GM18507 (cell line): Measurements from ENCODE around the gene DIO3.

Source experiments
- DNase-seq: peaks from one replicate; pipeline ENCODE4 v3.0.0; 2011; ENCODE audit warnings: low read depth; ENCODE audit not compliant: insufficient read length; ENCODE audit errors: extremely low spot score
- FAIRE-seq: peaks from 2 replicates; lab custom pipeline; 2011; peaks lifted over from hg19 to GRCh38; lab: Jason Lieb, UNC

The DIO3 gene

GRCh38 chr14:101575581-101575980, 14.3 kb downstream of the DIO3 start:
- DNase-seq = no peak
- FAIRE-seq = no peak

GRCh38 chr14:101577221-101577909, 16.1 kb downstream of the DIO3 start:
- DNase-seq = no peak
- FAIRE-seq = no peak

GRCh38 chr14:101578489-101578888, 17.2 kb downstream of the DIO3 start:
- FAIRE-seq = no peak
- no peak for DNase-seq

GRCh38 chr14:101579372-101580080, 18.2 kb downstream of the DIO3 start:
- FAIRE-seq (no peak), DNase-seq (no peak)

- DNase-seq = no peak
- no peak for FAIRE-seq
These were observed 20.5 kb downstream of the DIO3 start for GRCh38 chr14:101581806-101582205.

GRCh38 chr14:101582294-101582693, 21.0 kb downstream of the DIO3 start:
- FAIRE-seq = no peak

GRCh38 chr14:101583006-101583714, 21.9 kb downstream of the DIO3 start:
- FAIRE-seq (no peak), DNase-seq (no peak)

More at GRCh38 chr14:101582294-101582693, 21.0 kb downstream of the DIO3 start:
- DNase-seq = no peak

GRCh38 chr14:101583715-101584054, 22.4 kb downstream of the DIO3 start:
- FAIRE-seq (no peak), DNase-seq (no peak)

- DNase-seq (no peak), FAIRE-seq (no peak)
These were observed 23.0 kb downstream of the DIO3 start for GRCh38 chr14:101584055-101584859.

GRCh38 chr14:101585211-101585610, 23.9 kb downstream of the DIO3 start:
- DNase-seq (no peak), FAIRE-seq (no peak)

GRCh38 chr14:101586531-101587430, 25.5 kb downstream of the DIO3 start:
- FAIRE-seq (no peak), DNase-seq (no peak)

GRCh38 chr14:101587441-101587911, 26.2 kb downstream of the DIO3 start:
- FAIRE-seq = no peak

GRCh38 chr14:101588286-101588975, 27.1 kb downstream of the DIO3 start:
- DNase-seq (no peak), FAIRE-seq (no peak)

More at GRCh38 chr14:101587441-101587911, 26.2 kb downstream of the DIO3 start:
- no peak for DNase-seq

- no peak for FAIRE-seq
- DNase-seq = no peak
These were observed 27.7 kb downstream of the DIO3 start for GRCh38 chr14:101588990-101589389.

- FAIRE-seq (no peak), DNase-seq (no peak)
These were observed 28.3 kb downstream of the DIO3 start for GRCh38 chr14:101589486-101590015.

GRCh38 chr14:101590062-101590461, 28.8 kb downstream of the DIO3 start:
- DNase-seq (no peak), FAIRE-seq (no peak)

GRCh38 chr14:101590616-101591015, 29.3 kb downstream of the DIO3 start:
- no peak for FAIRE-seq
- DNase-seq = no peak

- no peak for FAIRE-seq
- no peak for DNase-seq
These were observed 29.8 kb downstream of the DIO3 start for GRCh38 chr14:101591121-101591520.
